HepG2 (cell line): ENCODE data around the gene ENDOG. TPM values are rescaled to one million over a fixed set of nuclear protein-coding genes. Genes with fewer than 3 reads are reported as not detected.

ENCODE experiments used
- ASH2L ChIP-seq: fragments of 300-600, 200-600 bp; sonication (generic); IDR thresholded peaks from 2 replicates; pipeline ENCODE4 v1.7.0; 2017; ENCODE audit warnings: low read depth, mild to moderate bottlenecking, moderate library complexity, mixed read lengths, low read length; ENCODE audit not compliant: insufficient read length
- DR1 ChIP-seq: sonication (generic); formaldehyde crosslinking; IDR thresholded peaks from 2 replicates; pipeline ENCODE4 v1.8.0; 2021; ENCODE audit warnings: mild to moderate bottlenecking, missing genetic modification reagents, inconsistent platforms
- GMEB1 ChIP-seq: sonication (generic); formaldehyde crosslinking; IDR thresholded peaks from 2 replicates; pipeline ENCODE4 v1.5.1; 2020; ENCODE audit warnings: missing genetic modification reagents, mild to moderate bottlenecking, borderline replicate concordance
- HNRNPL ChIP-seq: fragments of 200-400 bp; formaldehyde crosslinking; IDR thresholded peaks from 2 replicates; pipeline ENCODE4 v1.6.1; 2017; ENCODE audit warnings: mild to moderate bottlenecking, low read depth, low read length
- KLF16 ChIP-seq, 2 experiments: sonication (generic) in 1 of 2; formaldehyde crosslinking in 1 of 2; IDR thresholded peaks; 2 replicates each; pipeline versions ENCODE4 v1.6.1 to v1.8.0; 2016 to 2023; ENCODE audit warnings: missing genetic modification reagents in 2 of 2, missing compliant biosample characterization in 1 of 2
- MED8 ChIP-seq: sonication (generic); formaldehyde crosslinking; IDR thresholded peaks from 2 replicates; pipeline ENCODE4 v1.8.1; 2023; ENCODE audit warnings: mild to moderate bottlenecking, missing genetic modification reagents; ENCODE audit not compliant: insufficient replicate concordance
- MXI1 ChIP-seq: IDR thresholded peaks from 3 replicates; pipeline ENCODE4 v1.6.1; 2012; ENCODE audit warnings: low read depth, low read length, inconsistent platforms, borderline replicate concordance
- PTBP1 ChIP-seq: fragments of 200-400 bp; formaldehyde crosslinking; IDR thresholded peaks from 2 replicates; pipeline ENCODE4 v1.6.1; 2018; ENCODE audit warnings: low read length, low read depth; ENCODE audit not compliant: poor library complexity, severe bottlenecking
- RAD51 ChIP-seq: fragments of 450-650 bp; IDR thresholded peaks from 2 replicates; pipeline ENCODE4 v1.6.1; 2016; ENCODE audit warnings: borderline replicate concordance
- REL ChIP-seq: sonication (generic); formaldehyde crosslinking; conservative IDR thresholded peaks from 2 replicates; pipeline ENCODE4 v1.8.0; 2022; ENCODE audit warnings: mild to moderate bottlenecking, missing genetic modification reagents, moderate library complexity
- SP5 ChIP-seq: IDR thresholded peaks from 2 replicates; pipeline ENCODE4 v1.6.1; 2016; ENCODE audit warnings: low read depth, borderline replicate concordance
- SRY ChIP-seq: sonication (generic); formaldehyde crosslinking; IDR thresholded peaks from 2 replicates; pipeline ENCODE4 v1.8.0; 2022; ENCODE audit warnings: mild to moderate bottlenecking, missing genetic modification reagents
- SYNCRIP ChIP-seq: fragments of 200-400 bp; formaldehyde crosslinking; IDR thresholded peaks from 2 replicates; pipeline ENCODE4 v1.6.1; 2018; ENCODE audit warnings: mild to moderate bottlenecking, low read depth, low read length; ENCODE audit not compliant: insufficient read depth
- THAP9 ChIP-seq: sonication (generic); formaldehyde crosslinking; IDR thresholded peaks from 2 replicates; pipeline ENCODE4; 2020; ENCODE audit warnings: missing genetic modification reagents, mild to moderate bottlenecking, borderline replicate concordance
- YEATS4 ChIP-seq: sonication (generic); formaldehyde crosslinking; IDR thresholded peaks from 2 replicates; pipeline ENCODE4 v1.4.0; 2020; ENCODE audit warnings: missing genetic modification reagents, borderline replicate concordance
- ZBTB7B ChIP-seq: sonication (generic); formaldehyde crosslinking; IDR thresholded peaks from 2 replicates; pipeline ENCODE4 v1.4.0; 2020; ENCODE audit warnings: missing genetic modification reagents
- ZNF138 ChIP-seq: sonication (generic); formaldehyde crosslinking; IDR thresholded peaks from 2 replicates; pipeline ENCODE4 v1.5.0; 2020; ENCODE audit warnings: mild to moderate bottlenecking, low read depth, missing genetic modification reagents
- ZNF225 ChIP-seq: sonication (generic); formaldehyde crosslinking; IDR thresholded peaks from 2 replicates; pipeline ENCODE4 v1.4.0; 2020; ENCODE audit warnings: mild to moderate bottlenecking, missing genetic modification reagents
- ZNF235 ChIP-seq: sonication (generic); formaldehyde crosslinking; IDR thresholded peaks from 2 replicates; pipeline ENCODE4 v1.8.1; 2023; ENCODE audit warnings: mild to moderate bottlenecking, missing genetic modification reagents, borderline replicate concordance
- ZNF598 ChIP-seq: sonication (generic); formaldehyde crosslinking; IDR thresholded peaks from 2 replicates; pipeline ENCODE4 v1.5.1; 2020; ENCODE audit warnings: mild to moderate bottlenecking, missing genetic modification reagents, borderline replicate concordance
- ZNF747 ChIP-seq: sonication (generic); formaldehyde crosslinking; IDR thresholded peaks from 2 replicates; pipeline ENCODE4 v1.8.1; 2023; ENCODE audit warnings: missing genetic modification reagents, mild to moderate bottlenecking, borderline replicate concordance
- polyA plus RNA-seq, 8 experiments: library from polyadenylated mRNA; depleted of rRNA in 3 of 8; stranded (reverse) in 7 of 8; unstranded in 1 of 8; fragments of >200 nt; fragmentation: Illumina TruSeq in 4 of 8; extraction: Trizol in 4 of 8; gene quantifications; 2 replicates each; pipeline versions ENCODE4 v1.2.1 to v1.2.3, GENCODE V29; 2011 to 2016; ENCODE audit warnings: low read depth in 4 of 8, missing spikeins in 1 of 8, mixed read lengths in 1 of 8; ENCODE audit not compliant: insufficient read depth in 1 of 8
- total RNA-seq, 5 experiments: library from RNA; depleted of rRNA; stranded (reverse); fragments of >200 nt; fragmentation: Illumina TruSeq; extraction: Trizol; gene quantifications; 2 replicates each; pipeline ENCODE4 v1.2.3, GENCODE V29; 2016; ENCODE audit warnings: low read depth in 1 of 5
- TF ChIP-seq, protein P1 (sequence below): sonication (generic); formaldehyde crosslinking; IDR thresholded peaks from 2 replicates; pipeline ENCODE4 v1.4.0; 2020; ENCODE audit warnings: missing genetic modification reagents, borderline replicate concordance
- TF ChIP-seq, protein P2 (sequence below): sonication (generic); formaldehyde crosslinking; IDR thresholded peaks from 2 replicates; pipeline ENCODE4 v1.4.0; 2020; ENCODE audit warnings: missing genetic modification reagents, borderline replicate concordance

The ENDOG gene
- total and polyA plus RNA-seq, 2 of the 13 experiments (the other 11 are each of a cell fraction or from before 2014, with no cell fraction given), result 26.3 to 28.8 TPM

DNA sequence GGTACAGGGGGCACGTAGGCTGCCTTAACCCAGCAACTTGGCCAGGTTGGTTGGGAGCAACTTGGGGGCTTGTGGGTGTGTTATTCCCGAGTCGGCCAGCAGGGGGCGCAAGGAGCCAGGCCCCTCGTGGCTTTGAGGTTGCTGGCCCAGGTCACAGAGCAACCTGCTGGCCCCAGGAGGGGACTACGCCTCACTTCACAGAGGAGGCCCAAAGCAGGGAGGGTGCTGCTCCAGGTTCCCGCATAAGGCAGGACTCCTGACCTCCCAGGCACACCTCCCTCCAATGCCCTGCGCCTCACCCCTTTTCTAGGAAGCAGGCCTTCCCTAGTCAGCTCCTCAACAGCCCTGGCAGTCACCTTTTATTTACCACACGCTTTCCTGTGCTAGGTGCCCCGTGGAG lies 45.3 kb downstream of the ENDOG start (continued):
- no peak for TF ChIP-seq ZNF747 (CRISPR knock-in tag)
- no peak for TF ChIP-seq ZNF225 (CRISPR knock-in tag)
- TF ChIP-seq ZNF598 (CRISPR knock-in tag), result 0 out of 2 replicates have a peak, but pooled peaks have one; percentile 61
- no peak for TF ChIP-seq YEATS4 (CRISPR knock-in tag)
- TF ChIP-seq REL (CRISPR knock-in tag), result no peak
- TF ChIP-seq PTBP1, result no peak
- 0 out of 4 replicates have a peak, but pooled peaks of 1 of the 2 experiments have one; percentile 38 for TF ChIP-seq KLF16 (CRISPR knock-in tag; IDR thresholded peaks at IDR 0.05)
- TF ChIP-seq ZBTB7B (CRISPR knock-in tag), result peak; percentile 66; the same call in 1 of the 2 replicates
- TF ChIP-seq DR1 (CRISPR knock-in tag), result no peak
- no peak for TF ChIP-seq SYNCRIP
- TF ChIP-seq SP5 (CRISPR knock-in tag), result no peak
- TF ChIP-seq, protein P1, sequence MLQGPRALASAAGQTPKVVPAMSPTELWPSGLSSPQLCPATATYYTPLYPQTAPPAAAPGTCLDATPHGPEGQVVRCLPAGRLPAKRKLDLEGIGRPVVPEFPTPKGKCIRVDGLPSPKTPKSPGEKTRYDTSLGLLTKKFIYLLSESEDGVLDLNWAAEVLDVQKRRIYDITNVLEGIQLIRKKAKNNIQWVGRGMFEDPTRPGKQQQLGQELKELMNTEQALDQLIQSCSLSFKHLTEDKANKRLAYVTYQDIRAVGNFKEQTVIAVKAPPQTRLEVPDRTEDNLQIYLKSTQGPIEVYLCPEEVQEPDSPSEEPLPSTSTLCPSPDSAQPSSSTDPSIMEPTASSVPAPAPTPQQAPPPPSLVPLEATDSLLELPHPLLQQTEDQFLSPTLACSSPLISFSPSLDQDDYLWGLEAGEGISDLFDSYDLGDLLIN (CRISPR knock-in tag), result no peak
- TF ChIP-seq RAD51, result no peak
- no peak for TF ChIP-seq THAP9 (CRISPR knock-in tag)
- TF ChIP-seq ASH2L, result no peak
- no peak for TF ChIP-seq ZNF138 (CRISPR knock-in tag)
- no peak for TF ChIP-seq SRY (CRISPR knock-in tag)
- TF ChIP-seq HNRNPL, result no peak
- TF ChIP-seq MED8 (CRISPR knock-in tag), result no peak
- TF ChIP-seq GMEB1 (CRISPR knock-in tag), result no peak
- TF ChIP-seq, protein P2, sequence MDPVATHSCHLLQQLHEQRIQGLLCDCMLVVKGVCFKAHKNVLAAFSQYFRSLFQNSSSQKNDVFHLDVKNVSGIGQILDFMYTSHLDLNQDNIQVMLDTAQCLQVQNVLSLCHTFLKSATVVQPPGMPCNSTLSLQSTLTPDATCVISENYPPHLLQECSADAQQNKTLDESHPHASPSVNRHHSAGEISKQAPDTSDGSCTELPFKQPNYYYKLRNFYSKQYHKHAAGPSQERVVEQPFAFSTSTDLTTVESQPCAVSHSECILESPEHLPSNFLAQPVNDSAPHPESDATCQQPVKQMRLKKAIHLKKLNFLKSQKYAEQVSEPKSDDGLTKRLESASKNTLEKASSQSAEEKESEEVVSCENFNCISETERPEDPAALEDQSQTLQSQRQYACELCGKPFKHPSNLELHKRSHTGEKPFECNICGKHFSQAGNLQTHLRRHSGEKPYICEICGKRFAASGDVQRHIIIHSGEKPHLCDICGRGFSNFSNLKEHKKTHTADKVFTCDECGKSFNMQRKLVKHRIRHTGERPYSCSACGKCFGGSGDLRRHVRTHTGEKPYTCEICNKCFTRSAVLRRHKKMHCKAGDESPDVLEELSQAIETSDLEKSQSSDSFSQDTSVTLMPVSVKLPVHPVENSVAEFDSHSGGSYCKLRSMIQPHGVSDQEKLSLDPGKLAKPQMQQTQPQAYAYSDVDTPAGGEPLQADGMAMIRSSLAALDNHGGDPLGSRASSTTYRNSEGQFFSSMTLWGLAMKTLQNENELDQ (CRISPR knock-in tag), result no peak
- TF ChIP-seq ZNF235 (CRISPR knock-in tag), result no peak
- TF ChIP-seq MXI1, result no peak; the same call in 2 of the 3 replicates
